ENCODE data around the gene HNRNPH3. TPM values are rescaled to one million over a fixed set of nuclear protein-coding genes. Genes with fewer than 3 reads are reported as not detected.

Gene HNRNPH3
- total RNA-seq, 1 experiment from 2014 or later = 143 TPM

Other genes with a start within 250 kb of the HNRNPH3 start
- 39.1 TPM for gene MYPN, start 222.6 kb upstream of the HNRNPH3 start, total RNA-seq (2021; ENCODE audit: unreplicated experiment)
- 0.28 TPM for gene ATOH7, start 100.0 kb upstream of the HNRNPH3 start, total RNA-seq (2021; ENCODE audit: unreplicated experiment)
- gene PBLD, start 864 bp downstream of the HNRNPH3 start, total RNA-seq (2021; ENCODE audit: unreplicated experiment) = 11.7 TPM
- gene RUFY2, start 75.2 kb downstream of the HNRNPH3 start, total RNA-seq (2021; ENCODE audit: unreplicated experiment) = 25.1 TPM
- 29.0 TPM for gene DNA2, start 139.9 kb downstream of the HNRNPH3 start, total RNA-seq (2021; ENCODE audit: unreplicated experiment)
- 20.8 TPM for gene SLC25A16, start 195.5 kb downstream of the HNRNPH3 start, total RNA-seq (2021; ENCODE audit: unreplicated experiment)
- gene TET1, start 228.3 kb downstream of the HNRNPH3 start, total RNA-seq (2021; ENCODE audit: unreplicated experiment) = 2.3 TPM

All from Panc1 (cell line).